HepG2 (cell line): ENCODE data around the gene SIAH2. TPM values are rescaled to one million over a fixed set of nuclear protein-coding genes. Genes with fewer than 3 reads are reported as not detected.
A peak's percentile ranks its signal among the peaks of the same experiment; 100 is the strongest.

ENCODE experiments used
- DMAP1 ChIP-seq: IDR thresholded peaks from 2 replicates; pipeline ENCODE4 v1.6.1; 2016
- RERE ChIP-seq: IDR thresholded peaks from 2 replicates; pipeline ENCODE4 v1.6.1; 2016; ENCODE audit warnings: low read depth, missing genetic modification reagents, missing compliant biosample characterization
- SMC3 ChIP-seq: IDR thresholded peaks from 2 replicates; pipeline ENCODE4 v1.6.1; 2011; ENCODE audit warnings: low read length, improper control_type of control experiment
- ZBTB26 ChIP-seq: IDR thresholded peaks from 2 replicates; pipeline ENCODE4 v1.6.1; 2016; ENCODE audit warnings: missing compliant biosample characterization, missing genetic modification reagents, borderline replicate concordance
- ZKSCAN1 ChIP-seq: fragments of 150-350 bp; IDR thresholded peaks from 2 replicates; pipeline ENCODE4 v1.6.1; 2014; ENCODE audit warnings: low read length
- polyA plus RNA-seq, 8 experiments: library from polyadenylated mRNA; depleted of rRNA in 3 of 8; stranded (reverse) in 7 of 8; unstranded in 1 of 8; fragments of >200 nt; fragmentation: Illumina TruSeq in 4 of 8; extraction: Trizol in 4 of 8; gene quantifications; 2 replicates each; pipeline versions ENCODE4 v1.2.1 to v1.2.3, GENCODE V29; 2011 to 2016; ENCODE audit warnings: low read depth in 4 of 8, missing spikeins in 1 of 8, mixed read lengths in 1 of 8; ENCODE audit not compliant: insufficient read depth in 1 of 8
- total RNA-seq, 5 experiments: library from RNA; depleted of rRNA; stranded (reverse); fragments of >200 nt; fragmentation: Illumina TruSeq; extraction: Trizol; gene quantifications; 2 replicates each; pipeline ENCODE4 v1.2.3, GENCODE V29; 2016; ENCODE audit warnings: low read depth in 1 of 5

Gene SIAH2
- total and polyA plus RNA-seq, 2 of the 13 experiments (the other 11 are each of a cell fraction or from before 2014, with no cell fraction given) = 71.8 to 117 TPM

DNA sequence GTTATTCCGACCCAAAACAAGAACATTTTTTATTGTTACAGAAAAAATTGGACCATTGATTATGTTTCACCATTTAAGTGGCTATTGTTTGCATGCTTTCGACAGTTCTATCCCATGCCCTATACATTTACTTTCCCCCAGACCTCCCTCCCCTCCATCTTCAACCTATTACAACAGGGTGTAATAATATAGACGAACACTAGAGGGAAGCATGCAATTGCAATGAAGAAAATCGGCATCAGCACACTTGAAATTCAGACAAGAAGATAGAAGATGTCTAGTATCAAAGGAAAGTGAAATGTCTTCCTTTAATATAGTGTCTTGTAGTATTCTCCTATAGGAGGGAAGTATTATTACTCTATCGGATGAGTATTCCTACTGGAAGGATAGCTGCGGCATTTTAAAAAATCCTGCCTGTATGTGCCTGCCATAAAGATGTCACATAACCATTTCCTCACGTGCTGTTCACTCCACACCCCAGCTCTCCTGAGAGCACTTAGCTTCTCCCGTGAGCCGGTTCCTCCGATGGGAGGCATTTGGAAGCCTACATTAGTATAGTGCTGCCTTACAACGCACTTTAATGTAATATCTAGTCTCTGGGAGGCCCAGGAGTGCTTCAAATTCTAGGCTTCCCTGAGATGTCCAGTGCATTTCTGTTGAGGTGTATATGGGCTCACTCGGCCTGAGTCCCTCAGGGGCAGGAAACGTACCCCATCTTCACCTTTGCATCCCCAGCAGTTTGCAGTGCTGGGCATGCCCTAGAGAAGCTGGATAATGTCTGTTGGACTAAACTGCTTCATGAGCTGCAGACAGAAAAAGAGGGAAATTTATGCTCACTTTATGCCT, 41.5 kb downstream of the SIAH2 start (continued):
- no peak for TF ChIP-seq RERE
- TF ChIP-seq SMC3 = peak; percentile 96
- no peak for TF ChIP-seq ZBTB26 (CRISPR knock-in tag)
- no peak for TF ChIP-seq DMAP1 (CRISPR knock-in tag)
- no peak for TF ChIP-seq ZKSCAN1
